ENCODE data around the gene OARD1. TPM values are rescaled to one million over a fixed set of nuclear protein-coding genes. Genes with fewer than 3 reads are reported as not detected.

OARD1 gene
- total and polyA plus RNA-seq, 2 of the 8 experiments (the other 6 are each of a cell fraction or from before 2014, with no cell fraction given) = 16.8 to 35.8 TPM

DNA sequence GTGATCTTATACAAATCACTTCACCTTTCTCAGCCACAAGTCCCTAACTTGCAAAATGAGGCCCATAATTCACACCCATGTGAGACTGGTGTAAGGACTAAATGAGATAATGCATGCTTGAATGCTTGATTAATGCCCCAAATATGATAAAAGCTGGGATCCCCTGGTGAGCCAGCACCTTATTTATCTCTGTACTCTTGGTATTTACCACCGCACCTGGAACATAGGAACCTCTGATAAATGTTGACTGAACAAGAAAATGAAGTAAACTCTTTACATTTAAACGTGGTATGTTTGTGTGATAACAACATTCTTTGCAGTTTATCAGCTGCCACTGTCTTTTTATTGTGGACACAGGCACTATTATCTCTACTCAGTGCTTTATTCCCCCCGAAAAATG lies 21.6 kb downstream of the OARD1 start:
- no peak overlapping the region for H3K4me3 ChIP-seq (ENCODE audit: extremely low read depth in 1 of 4, insufficient read depth in 2 of 4, low read depth in 3 of 4, low read length in 4 of 4)
- WGBS, 2 experiments (ENCODE audit: extremely low coverage in 1 of 2, insufficient coverage in 1 of 2, insufficient read length in 1 of 2, insufficient replicate concordance in 2 of 2, low coverage in 1 of 2, low lambda C conversion rate in 2 of 2, missing lambda C conversion rate in 1 of 2) = 90% methylated on average over 3 of the region's 3 CpGs; no CpG with 5 or more reads in 1 of the 2 experiments
- FAIRE-seq (no peak), DNase-seq (ENCODE audit: low read depth in 1 of 2, low spot score in 2 of 2) (no peak)
- H2BK12ac ChIP-seq (ENCODE audit: low read depth, low read length) = no peak overlapping the region
- no peak overlapping the region for H4K8ac ChIP-seq (ENCODE audit: extremely low read depth, insufficient read depth, low read length)
- peaks cover 0 to 5% (median 0%) of the 10 kb centered on the region in 4 experiments; a peak in 2 of 7 replicates for H3K4me1 ChIP-seq (replicated peaks in 1 of 4; ENCODE audit: control insufficient read depth in 3 of 4, insufficient read depth in 4 of 4, low read length in 3 of 4)
- no peaks in the 10 kb centered on the region for H3K79me2 ChIP-seq (ENCODE audit: control insufficient read depth in 1 of 2, insufficient read depth in 2 of 2, low read length in 2 of 2)
- ChIA-PET POLR2A (ENCODE audit: partially characterized antibody) (no interaction called here), CTCF (ENCODE audit: partially characterized antibody) (interaction anchor here (0.9 to 2.6 kb wide), 3 partner anchors 9 to 23 kb away, joined by 3 to 18 read pairs (median 10); partner anchors contain the start of gene UNC5CL)
- H4K20me1 ChIP-seq (replicated peaks in 1 of 2; ENCODE audit: control insufficient read depth in 1 of 2, insufficient read depth in 2 of 2, low read length in 2 of 2) = no peaks in the 10 kb centered on the region
- no peak overlapping the region for H2BK120ac ChIP-seq (replicated peaks; ENCODE audit: low read depth, low read length)
- H3K4ac ChIP-seq (replicated peaks; ENCODE audit: insufficient read length, low read depth, low read length) = no peak overlapping the region
- H3K27ac ChIP-seq (ENCODE audit: low read depth, low read length) = no peak overlapping the region
- no peak overlapping the region for H3K9ac ChIP-seq (replicated peaks in 1 of 4; ENCODE audit: extremely low read depth in 1 of 4, low read depth in 3 of 4, low read length in 3 of 4)
- no peak overlapping the region for H3K56ac ChIP-seq (replicated peaks; ENCODE audit: insufficient read length, low read depth, low read length)
- no peaks in the 10 kb centered on the region for H3K79me1 ChIP-seq (ENCODE audit: low read depth, low read length)
- H3K23ac ChIP-seq (ENCODE audit: insufficient read length) = no peak overlapping the region
- H3K14ac ChIP-seq (ENCODE audit: insufficient read length) = no peak overlapping the region
- H3K27me3 ChIP-seq (replicated peaks in 1 of 4; ENCODE audit: control insufficient read depth in 3 of 4, extremely low read depth in 1 of 4, insufficient read depth in 3 of 4, low read length in 3 of 4) = no peaks in the 10 kb centered on the region
- no peaks in the 10 kb centered on the region for H3K9me3 ChIP-seq (ENCODE audit: insufficient read depth in 2 of 2, low read depth in 1 of 2, low read length in 1 of 2)
- TF ChIP-seq YY1 (IDR thresholded peaks at IDR 0.05; ENCODE audit: low read depth, low read length) (no peak), POLR2A (IDR thresholded peaks at IDR 0.05; ENCODE audit: control extremely low read depth in 1 of 2, low read depth in 2 of 2, low read length in 2 of 2) (no peak), BACH1 (IDR thresholded peaks at IDR 0.05; ENCODE audit: low read length) (no peak), MAFK (IDR thresholded peaks at IDR 0.05; ENCODE audit: low read depth, low read length) (no peak), HDAC2 (IDR thresholded peaks at IDR 0.05; ENCODE audit: borderline replicate concordance in 1 of 2, low read depth in 2 of 2, low read length in 2 of 2) (no peak)
- no peak overlapping the region for H3K18ac ChIP-seq (ENCODE audit: extremely low read depth, low read length)
- no peak overlapping the region for H4K91ac ChIP-seq (replicated peaks; ENCODE audit: insufficient read length, low read length)
- no peak overlapping the region for H2BK5ac ChIP-seq (ENCODE audit: low read depth, low read length)
- no peak overlapping the region for H2AK5ac ChIP-seq (ENCODE audit: low read depth, low read length)
- H2AFZ ChIP-seq (ENCODE audit: low read length) = no peak overlapping the region
- H2BK15ac ChIP-seq (ENCODE audit: low read length) = no peak overlapping the region
- no peaks in the 10 kb centered on the region for H3K36me3 ChIP-seq (ENCODE audit: control insufficient read depth in 2 of 4, insufficient read depth in 4 of 4, low read length in 3 of 4)
- H2BK20ac ChIP-seq (ENCODE audit: low read length) = no peak overlapping the region
- H4K5ac ChIP-seq (ENCODE audit: insufficient read length, low read depth, low read length) = no peak overlapping the region
- no peak overlapping the region for H3K4me2 ChIP-seq (ENCODE audit: insufficient read depth in 1 of 2, low read depth in 2 of 2, low read length in 2 of 2)
- H3K23me2 ChIP-seq (ENCODE audit: low read depth, low read length) = no peaks in the 10 kb centered on the region
